ENCODE results near the gene KLRG1. TPM values are rescaled to one million over a fixed set of nuclear protein-coding genes. Genes with fewer than 3 reads are reported as not detected.

The KLRG1 gene
- total and polyA plus RNA-seq, 7 experiments from 2014 or later: 2.8 to 43.8 (median 18.0) TPM

DNA sequence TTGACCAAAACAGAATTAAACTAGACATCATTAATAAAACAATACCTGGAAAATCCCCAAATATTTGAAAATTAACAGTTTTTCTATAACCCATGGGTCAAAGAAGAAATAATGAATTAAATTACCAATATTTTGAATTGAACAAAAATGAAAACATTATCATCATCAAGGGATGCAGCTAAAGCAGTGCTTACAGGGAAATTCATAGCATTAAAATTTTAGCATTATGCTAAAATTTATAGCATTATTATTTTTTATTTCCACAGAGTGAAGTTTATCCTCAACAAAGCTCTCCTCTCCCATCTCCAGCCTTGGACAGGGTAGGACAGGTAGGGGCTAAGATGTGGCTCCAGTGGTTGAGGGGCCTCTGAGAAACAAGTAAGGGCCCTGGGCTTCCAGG is 20.6 kb upstream of the KLRG1 start:
- H3K4me3 ChIP-seq (ENCODE audit: low read length): no peak overlapping the region
- no peak overlapping the region for H3K27ac ChIP-seq (ENCODE audit: low read depth, low read length)
- H3K27me3 ChIP-seq (ENCODE audit: control insufficient read depth in 2 of 2, insufficient read depth in 2 of 2, low read length in 2 of 2): no peaks in the 10 kb centered on the region
- ATAC-seq: no peak
- peaks cover 0 to 36% (median 25%) of the 10 kb centered on the region in 7 donors for H3K4me1 Mint-ChIP-seq
- DNase-seq: no peak
- intact Hi-C loops (cut with micrococcal nuclease): no loop called here
- peaks cover 0 to 5% (median 0%) of the 10 kb centered on the region in 5 donors for H3K27me3 Mint-ChIP-seq
- no peak overlapping the region for H3K27ac Mint-ChIP-seq
- POLR2A ChIA-PET: interaction anchor here (0.6 to 0.9 kb wide), 2 partner anchors 10 to 16 kb away, joined by 3 read pairs; no protein-coding TSS in a partner anchor
- H3K9me3 ChIP-seq (ENCODE audit: control insufficient read depth in 2 of 3, low read length in 3 of 3): peaks cover 0 to 10% (median 8%) of the 10 kb centered on the region in 3 experiments
- H3K4me3 Mint-ChIP-seq: no peak overlapping the region
- CTCF ChIA-PET: no interaction called here
- H3K36me3 Mint-ChIP-seq: peaks cover 14 to 31% (median 17%) of the 10 kb centered on the region in 5 donors
- H3K36me3 ChIP-seq (ENCODE audit: control insufficient read depth in 2 of 3, insufficient read depth in 3 of 3, low read length in 3 of 3): no peaks in the 10 kb centered on the region
- peaks cover 0 to 47% (median 25%) of the 10 kb centered on the region in 11 donors for H3K9me3 Mint-ChIP-seq
- no peaks in the 10 kb centered on the region for H3K4me1 ChIP-seq (ENCODE audit: control insufficient read depth in 2 of 2, insufficient read depth in 2 of 2, low read length in 2 of 2)

DNA sequence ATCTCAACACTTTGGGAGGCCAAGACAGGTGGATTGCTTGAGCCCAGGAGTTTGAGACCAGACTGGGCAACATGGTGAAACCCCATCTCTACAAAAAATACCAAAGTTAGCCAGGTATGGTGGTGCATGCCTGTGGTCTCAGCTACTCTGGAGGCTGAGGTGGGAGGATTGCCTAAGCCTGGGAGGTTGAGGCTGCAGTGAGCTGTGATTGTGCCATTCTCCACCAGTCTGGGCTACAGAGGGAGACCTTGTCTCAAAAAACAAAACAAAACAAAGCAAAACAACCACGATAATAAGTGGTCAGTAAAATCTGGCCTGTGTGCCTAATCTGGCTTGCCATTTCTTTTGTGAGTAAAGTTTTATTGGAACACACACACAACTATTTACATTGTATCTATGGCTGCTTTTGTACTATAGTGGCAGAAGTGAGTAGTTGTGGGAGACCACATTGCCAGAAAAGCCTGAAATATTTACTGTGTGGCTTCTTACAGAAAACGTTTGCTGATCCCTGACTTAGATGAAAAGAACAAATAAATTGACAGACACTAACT is 19.4 kb upstream of the KLRG1 start:
- H3K27ac ChIP-seq (ENCODE audit: low read depth, low read length): no peak overlapping the region
- H3K9me3 Mint-ChIP-seq: peaks cover 0 to 49% (median 21%) of the 10 kb centered on the region in 11 donors
- H3K4me3 Mint-ChIP-seq: peak overlapping the region in 2 of 10 donors; percentile 12 to 13
- CTCF ChIA-PET: interaction anchor here (0.7 kb wide), 1 partner anchor 10 kb away, joined by 4 read pairs; no protein-coding TSS in a partner anchor
- peaks cover 0 to 26% (median 15%) of the 10 kb centered on the region in 7 donors for H3K4me1 Mint-ChIP-seq
- H3K36me3 ChIP-seq (ENCODE audit: control insufficient read depth in 2 of 3, insufficient read depth in 3 of 3, low read length in 3 of 3): no peaks in the 10 kb centered on the region
- peaks cover 0 to 10% (median 8%) of the 10 kb centered on the region in 3 experiments for H3K9me3 ChIP-seq (ENCODE audit: control insufficient read depth in 2 of 3, low read length in 3 of 3)
- H3K27me3 ChIP-seq (ENCODE audit: control insufficient read depth in 2 of 2, insufficient read depth in 2 of 2, low read length in 2 of 2): no peaks in the 10 kb centered on the region
- H3K4me3 ChIP-seq (ENCODE audit: low read length): no peak overlapping the region
- H3K36me3 Mint-ChIP-seq: peaks cover 9 to 26% (median 13%) of the 10 kb centered on the region in 5 donors
- H3K4me1 ChIP-seq (ENCODE audit: control insufficient read depth in 2 of 2, insufficient read depth in 2 of 2, low read length in 2 of 2): no peaks in the 10 kb centered on the region
- POLR2A ChIA-PET: no interaction called here
- ATAC-seq (no peak), DNase-seq (no peak)
- intact Hi-C loops (cut with micrococcal nuclease): loop anchor here in 1 of 2 donors (1.0 kb wide), 1 partner anchor 10 kb away; no protein-coding TSS in a partner anchor
- H3K27ac Mint-ChIP-seq: peak overlapping the region in 7 of 9 donors; percentile 5 to 80 (median 66)
- H3K27me3 Mint-ChIP-seq: no peaks in the 10 kb centered on the region

DNA sequence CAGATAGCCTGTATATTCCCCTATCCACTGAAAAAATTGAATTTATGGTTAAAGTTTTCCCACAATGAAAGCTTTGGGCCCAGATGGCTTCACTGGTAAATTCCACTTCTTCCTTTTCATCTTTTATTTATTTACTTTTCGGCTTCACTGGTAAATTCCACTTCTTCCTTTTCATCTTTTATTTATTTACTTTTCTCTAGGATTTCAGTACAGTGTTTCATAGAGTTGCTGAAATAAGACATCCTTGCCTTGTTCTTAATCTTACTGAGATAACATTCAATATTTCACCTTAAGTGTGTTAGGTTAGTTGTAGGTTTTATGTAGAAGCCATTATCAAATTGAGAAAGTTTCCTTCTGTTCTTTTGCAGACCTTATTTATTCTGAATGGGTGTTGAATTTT is 18.9 kb upstream of the KLRG1 start:
- H3K9me3 ChIP-seq (ENCODE audit: control insufficient read depth in 2 of 3, low read length in 3 of 3): peaks cover 0 to 10% (median 8%) of the 10 kb centered on the region in 3 experiments
- H3K27me3 Mint-ChIP-seq: no peaks in the 10 kb centered on the region
- H3K27ac ChIP-seq (ENCODE audit: low read depth, low read length): no peak overlapping the region
- H3K36me3 Mint-ChIP-seq: peaks cover 9 to 26% (median 16%) of the 10 kb centered on the region in 5 donors
- H3K4me1 Mint-ChIP-seq: peaks cover 0 to 25% (median 15%) of the 10 kb centered on the region in 7 donors
- intact Hi-C loops (cut with micrococcal nuclease): loop anchor here in 1 of 2 donors (1.0 kb wide), 1 partner anchor 10 kb away; no protein-coding TSS in a partner anchor
- no peak for DNase-seq
- H3K9me3 Mint-ChIP-seq: peaks cover 0 to 51% (median 21%) of the 10 kb centered on the region in 11 donors
- H3K4me3 Mint-ChIP-seq: peak overlapping the region in 2 of 10 donors; percentile 3 to 13
- H3K4me3 ChIP-seq (ENCODE audit: low read length): no peak overlapping the region
- no peaks in the 10 kb centered on the region for H3K36me3 ChIP-seq (ENCODE audit: control insufficient read depth in 2 of 3, insufficient read depth in 3 of 3, low read length in 3 of 3)
- no peaks in the 10 kb centered on the region for H3K27me3 ChIP-seq (ENCODE audit: control insufficient read depth in 2 of 2, insufficient read depth in 2 of 2, low read length in 2 of 2)
- ChIA-PET POLR2A (interaction anchor here (0.5 to 1.0 kb wide), 2 partner anchors 22 to 56 kb away, joined by 3 read pairs; no protein-coding TSS in a partner anchor), CTCF (interaction anchor here (0.6 kb wide), 1 partner anchor 51 kb away, joined by 5 read pairs; no protein-coding TSS in a partner anchor)
- peak overlapping the region in 8 of 9 donors; percentile 5 to 80 (median 64) for H3K27ac Mint-ChIP-seq
- ATAC-seq: no peak
- H3K4me1 ChIP-seq (ENCODE audit: control insufficient read depth in 2 of 2, insufficient read depth in 2 of 2, low read length in 2 of 2): no peaks in the 10 kb centered on the region

DNA sequence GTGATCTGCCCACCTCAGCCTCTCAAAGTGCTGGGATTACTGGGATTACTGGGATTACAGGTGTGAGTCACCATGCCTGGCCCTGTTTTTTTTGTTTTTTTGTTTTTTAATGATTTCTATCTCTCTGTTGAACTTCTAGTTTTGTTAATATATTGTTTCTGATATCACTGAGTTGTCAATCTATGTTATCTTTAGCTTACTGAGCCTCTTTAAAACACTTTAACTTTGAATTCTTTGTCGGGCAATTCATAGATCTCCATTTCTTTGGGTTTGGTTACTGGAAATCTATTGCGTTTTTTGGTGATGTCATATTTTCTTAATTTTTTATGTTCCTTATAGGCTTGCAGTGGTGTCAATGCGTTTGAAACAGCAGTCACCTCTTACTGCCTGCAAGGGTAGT is 9.2 kb upstream of the KLRG1 start:
- H3K4me3 ChIP-seq (ENCODE audit: low read length): no peak overlapping the region
- H3K36me3 Mint-ChIP-seq: peaks cover 12 to 40% (median 28%) of the 10 kb centered on the region in 5 donors
- peaks cover 0 to 29% (median 20%) of the 10 kb centered on the region in 7 donors for H3K4me1 Mint-ChIP-seq
- peak overlapping the region in 3 of 9 donors; percentile 16 to 49 (median 28) for H3K27ac Mint-ChIP-seq
- no peak overlapping the region for H3K27ac ChIP-seq (ENCODE audit: low read depth, low read length)
- peaks cover 0 to 1% (median 0%) of the 10 kb centered on the region in 5 donors for H3K27me3 Mint-ChIP-seq
- CTCF ChIA-PET: interaction anchor here (1.1 to 1.2 kb wide), 2 partner anchors 28 to 59 kb away, joined by 3 read pairs; no protein-coding TSS in a partner anchor
- no peaks in the 10 kb centered on the region for H3K4me1 ChIP-seq (ENCODE audit: control insufficient read depth in 2 of 2, insufficient read depth in 2 of 2, low read length in 2 of 2)
- POLR2A ChIA-PET: interaction anchor here (1.1 kb wide), 1 partner anchor 19 kb away, joined by 7 read pairs; no protein-coding TSS in a partner anchor
- peaks cover 4 to 58% (median 31%) of the 10 kb centered on the region in 11 donors for H3K9me3 Mint-ChIP-seq
- no peak overlapping the region for H3K4me3 Mint-ChIP-seq
- DNase-seq (no peak), ATAC-seq (no peak)
- peaks cover 0 to 26% (median 6%) of the 10 kb centered on the region in 3 experiments for H3K9me3 ChIP-seq (ENCODE audit: control insufficient read depth in 2 of 3, low read length in 3 of 3)
- H3K36me3 ChIP-seq (ENCODE audit: control insufficient read depth in 2 of 3, insufficient read depth in 3 of 3, low read length in 3 of 3): no peaks in the 10 kb centered on the region
- intact Hi-C loops (cut with micrococcal nuclease): no loop called here
- H3K27me3 ChIP-seq (ENCODE audit: control insufficient read depth in 2 of 2, insufficient read depth in 2 of 2, low read length in 2 of 2): no peaks in the 10 kb centered on the region

DNA sequence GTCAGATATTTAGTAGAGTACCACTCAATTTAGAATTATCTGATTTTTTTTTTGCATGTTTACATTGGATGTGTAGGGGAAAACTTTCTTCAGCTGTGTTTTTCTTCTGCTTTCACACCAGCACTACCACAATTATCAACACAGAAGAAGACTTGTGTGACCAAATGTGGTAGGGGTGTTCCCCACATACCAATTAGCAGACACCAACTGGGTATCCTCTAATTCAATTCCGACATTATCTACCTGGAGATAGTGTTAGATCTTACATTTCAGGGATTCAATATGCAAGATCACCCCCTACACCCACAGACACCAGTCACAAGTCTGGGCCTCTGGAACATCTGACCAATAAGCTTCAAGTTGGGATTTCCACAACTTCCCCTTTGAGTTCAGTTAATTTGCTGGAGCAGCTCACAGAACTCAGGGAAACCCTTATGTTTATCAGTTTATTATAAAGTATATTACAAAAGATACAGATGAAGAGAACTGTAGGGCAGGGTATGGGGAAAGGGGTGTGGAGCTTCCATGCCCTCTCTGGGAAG is 4.1 kb upstream of the KLRG1 start:
- Mint-ChIP-seq H3K27ac (peak overlapping the region in 3 of 9 donors; percentile 17 to 43 (median 35)), H3K4me3 (no peak overlapping the region), H3K9me3 (peaks cover 3 to 17% (median 8%) of the 10 kb centered on the region in 11 donors), H3K27me3 (no peaks in the 10 kb centered on the region), H3K36me3 (peaks cover 2 to 20% (median 13%) of the 10 kb centered on the region in 5 donors), H3K4me1 (peaks cover 28 to 61% (median 47%) of the 10 kb centered on the region in 7 donors)
- Histone ChIP-seq H3K9me3 (ENCODE audit: control insufficient read depth in 2 of 3, low read length in 3 of 3) (peaks cover 0 to 6% (median 0%) of the 10 kb centered on the region in 3 experiments), H3K27ac (ENCODE audit: low read depth, low read length) (no peak overlapping the region), H3K4me1 (ENCODE audit: control insufficient read depth in 2 of 2, insufficient read depth in 2 of 2, low read length in 2 of 2) (peaks cover 40% of the 10 kb centered on the region in 2 donors), H3K36me3 (ENCODE audit: control insufficient read depth in 2 of 3, insufficient read depth in 3 of 3, low read length in 3 of 3) (no peaks in the 10 kb centered on the region), H3K4me3 (ENCODE audit: low read length) (no peak overlapping the region), H3K27me3 (ENCODE audit: control insufficient read depth in 2 of 2, insufficient read depth in 2 of 2, low read length in 2 of 2) (no peaks in the 10 kb centered on the region)
- intact Hi-C loops (cut with micrococcal nuclease): loop anchor here in 1 of 2 donors (5.0 kb wide), 1 partner anchor 33 kb away; no protein-coding TSS in a partner anchor
- ChIA-PET POLR2A (interaction anchor here (1.6 kb wide), 1 partner anchor 40 kb away, joined by 4 read pairs; no protein-coding TSS in a partner anchor), CTCF (interaction anchor here (0.8 kb wide), 1 partner anchor 54 kb away, joined by 3 read pairs; no protein-coding TSS in a partner anchor)
- ATAC-seq (peak; percentile 36), DNase-seq (no peak)

DNA sequence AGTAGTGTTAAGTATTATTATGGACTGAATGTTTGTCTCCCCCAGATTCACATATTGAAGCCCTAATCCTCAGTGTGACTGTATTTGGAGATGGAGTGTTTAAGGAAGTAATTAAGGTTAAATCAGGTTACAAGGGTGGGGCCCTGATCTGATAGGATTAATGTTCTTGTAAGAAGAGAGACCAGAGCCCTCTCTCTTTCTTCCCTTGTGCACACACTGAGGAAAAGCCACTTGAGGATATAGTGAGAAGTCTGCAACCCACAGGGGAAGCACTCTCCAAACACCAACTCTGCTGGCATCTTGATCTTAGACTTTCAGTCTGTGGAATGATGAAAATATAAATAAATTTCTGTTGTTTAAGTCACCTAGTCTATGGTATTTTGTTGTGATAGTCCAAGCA is 2.2 kb upstream of the KLRG1 start:
- Mint-ChIP-seq H3K9me3 (peaks cover 0 to 8% (median 3%) of the 10 kb centered on the region in 11 donors), H3K4me1 (peaks cover 30 to 65% (median 51%) of the 10 kb centered on the region in 7 donors), H3K27me3 (no peaks in the 10 kb centered on the region), H3K36me3 (peaks cover 0 to 9% (median 7%) of the 10 kb centered on the region in 5 donors), H3K4me3 (peak overlapping the region in 8 of 10 donors; percentile 36 to 90 (median 72)), H3K27ac (peak overlapping the region in 8 of 9 donors; percentile 51 to 88 (median 69))
- POLR2A ChIA-PET: interaction anchor here (0.6 to 1.6 kb wide), 7 partner anchors 9 to 49 kb away, joined by 3 to 13 read pairs (median 5); no protein-coding TSS in a partner anchor
- CTCF ChIA-PET: no interaction called here
- intact Hi-C loops (cut with micrococcal nuclease): loop anchor here (1.0 to 5.0 kb wide), 3 partner anchors 9 to 35 kb away; no protein-coding TSS in a partner anchor
- H3K27me3 ChIP-seq (ENCODE audit: control insufficient read depth in 2 of 2, insufficient read depth in 2 of 2, low read length in 2 of 2): no peaks in the 10 kb centered on the region
- no peaks in the 10 kb centered on the region for H3K9me3 ChIP-seq (ENCODE audit: control insufficient read depth in 2 of 3, low read length in 3 of 3)
- no peak for DNase-seq
- peaks cover 40 to 51% of the 10 kb centered on the region in 2 donors for H3K4me1 ChIP-seq (ENCODE audit: control insufficient read depth in 2 of 2, insufficient read depth in 2 of 2, low read length in 2 of 2)
- ATAC-seq: no peak
- H3K27ac ChIP-seq (ENCODE audit: low read depth, low read length): no peak overlapping the region
- peak overlapping the region; percentile 29 for H3K4me3 ChIP-seq (ENCODE audit: low read length)
- H3K36me3 ChIP-seq (ENCODE audit: control insufficient read depth in 2 of 3, insufficient read depth in 3 of 3, low read length in 3 of 3): no peaks in the 10 kb centered on the region

Data from naive thymus-derived CD4-positive, alpha-beta T cell (primary cell).